Muscle layer of duodenum (tissue), 2 donors: ENCODE measurements around the gene CHAF1A.

Source experiments
- H3K27ac ChIP-seq: one replicate; pipeline ENCODE4 v1.7.0; 2013; ENCODE audit warnings: mild to moderate bottlenecking, low read length
- H3K27me3 ChIP-seq: one replicate; pipeline ENCODE4 v1.7.0; 2013; ENCODE audit warnings: low read depth, mild to moderate bottlenecking, control low read depth, low read length
- H3K36me3 ChIP-seq, 2 donors: one replicate each; pipeline ENCODE4 v1.7.0; 2013; ENCODE audit warnings: low read length in 2 of 2, control low read depth in 1 of 2, mild to moderate bottlenecking in 1 of 2; ENCODE audit not compliant: insufficient read depth in 2 of 2, control insufficient read depth in 1 of 2
- H3K4me1 ChIP-seq, 2 donors: one replicate each; pipeline ENCODE4 v1.7.0; 2013; ENCODE audit warnings: low read length in 2 of 2, mild to moderate bottlenecking in 2 of 2, control low read depth in 1 of 2, moderate library complexity in 1 of 2; ENCODE audit not compliant: insufficient read depth in 2 of 2, control insufficient read depth in 1 of 2
- H3K4me3 ChIP-seq, 2 donors: one replicate each; pipeline ENCODE4 v1.7.0; 2013; ENCODE audit warnings: low read length in 2 of 2, low read depth in 1 of 2, mild to moderate bottlenecking in 1 of 2
- H3K9me3 ChIP-seq, 2 donors: one replicate each; pipeline ENCODE4 v1.7.0; 2013; ENCODE audit warnings: low read length in 2 of 2, control low read depth in 1 of 2, mild to moderate bottlenecking in 1 of 2; ENCODE audit not compliant: control insufficient read depth in 1 of 2
- donor health status: healthy.

CHAF1A gene

GRCh38 chr19:4400135-4400936 is 2.1 kb upstream of the CHAF1A start, which contains the start of gene SH3GL1:
Gene SH3GL1 (minus strand): TSS chr19:4400547. CDS start chr19:4400368, 179 bp downstream.
- peak within 1 kb of the TSS; percentile 77 for H3K27ac ChIP-seq
- H3K4me3 ChIP-seq: peak within 1 kb of the TSS; percentile 84 to 90
- H3K36me3 ChIP-seq: peaks cover 0 to 1% of the 10 kb centered on the region in 2 donors
- H3K9me3 ChIP-seq: no peaks in the 10 kb centered on the region
- peaks cover 6 to 33% of the 10 kb centered on the region in 2 donors for H3K4me1 ChIP-seq
- H3K27me3 ChIP-seq: no peaks in the 10 kb centered on the region

- Histone ChIP-seq H3K27me3 (no peaks in the 10 kb centered on the region), H3K4me1 (peaks cover 6 to 33% of the 10 kb centered on the region in 2 donors), H3K4me3 (peak overlapping the region; percentile 67 to 85), H3K9me3 (no peaks in the 10 kb centered on the region), H3K27ac (peak overlapping the region; percentile 98), H3K36me3 (no peaks in the 10 kb centered on the region)
Measured at GRCh38 chr19:4401769-4402170, 670 bp upstream of the CHAF1A start.

DNA sequence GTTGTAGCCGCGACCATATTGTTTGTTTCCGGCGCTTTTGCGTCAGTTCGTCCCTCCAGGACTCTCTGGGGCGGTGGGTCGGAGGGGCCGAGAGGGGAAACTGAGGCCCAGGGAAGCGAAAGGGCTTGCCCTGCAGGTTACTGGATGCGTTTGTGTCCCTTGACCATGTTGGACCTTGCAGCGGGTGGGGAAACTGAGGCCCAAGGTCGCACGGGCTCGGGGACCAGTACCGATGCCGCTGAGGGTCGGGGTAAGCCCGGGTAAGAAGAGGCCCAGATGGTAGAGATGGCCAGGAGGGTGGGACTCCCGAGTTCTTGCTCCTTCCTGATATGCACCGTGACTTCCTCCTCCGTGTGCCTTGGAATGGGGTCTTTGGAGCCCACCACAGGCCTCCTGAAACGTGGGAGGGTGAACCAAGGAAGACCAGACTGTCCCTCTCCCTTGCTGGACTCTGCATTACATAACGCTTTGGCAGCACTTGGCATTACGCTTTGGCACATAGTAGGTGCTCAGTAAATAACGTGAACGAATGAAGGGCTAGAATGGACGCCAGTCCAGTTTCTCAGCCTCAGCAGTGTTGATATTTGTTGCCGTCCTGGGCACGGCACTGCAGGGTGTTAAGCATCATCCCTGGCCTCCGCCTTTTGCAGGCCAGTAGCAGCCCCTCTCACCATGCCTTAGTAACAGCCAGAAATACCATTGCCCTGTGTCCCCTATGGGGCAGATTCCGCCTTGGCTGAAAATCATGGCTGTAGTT is 743 bp downstream of the CHAF1A start:
- H3K4me3 ChIP-seq: peak overlapping the region; percentile 81 to 85
- H3K9me3 ChIP-seq: no peaks in the 10 kb centered on the region
- no peaks in the 10 kb centered on the region for H3K36me3 ChIP-seq
- no peaks in the 10 kb centered on the region for H3K27me3 ChIP-seq
- H3K4me1 ChIP-seq: peaks cover 6 to 21% of the 10 kb centered on the region in 2 donors
- no peak overlapping the region for H3K27ac ChIP-seq

GRCh38 chr19:4405977-4406376 is 3.5 kb downstream of the CHAF1A start:
- Histone ChIP-seq H3K9me3 (no peaks in the 10 kb centered on the region), H3K4me1 (peaks cover 6 to 9% of the 10 kb centered on the region in 2 donors), H3K4me3 (no peak overlapping the region), H3K27ac (no peak overlapping the region), H3K36me3 (peaks cover 10 to 11% of the 10 kb centered on the region in 2 donors), H3K27me3 (no peaks in the 10 kb centered on the region)

GRCh38 chr19:4406626-4407025 is 4.2 kb downstream of the CHAF1A start:
- Histone ChIP-seq H3K4me3 (no peak overlapping the region), H3K27me3 (no peaks in the 10 kb centered on the region), H3K27ac (no peak overlapping the region), H3K4me1 (peaks cover 6 to 9% of the 10 kb centered on the region in 2 donors), H3K9me3 (no peaks in the 10 kb centered on the region), H3K36me3 (peaks cover 10 to 11% of the 10 kb centered on the region in 2 donors)

DNA sequence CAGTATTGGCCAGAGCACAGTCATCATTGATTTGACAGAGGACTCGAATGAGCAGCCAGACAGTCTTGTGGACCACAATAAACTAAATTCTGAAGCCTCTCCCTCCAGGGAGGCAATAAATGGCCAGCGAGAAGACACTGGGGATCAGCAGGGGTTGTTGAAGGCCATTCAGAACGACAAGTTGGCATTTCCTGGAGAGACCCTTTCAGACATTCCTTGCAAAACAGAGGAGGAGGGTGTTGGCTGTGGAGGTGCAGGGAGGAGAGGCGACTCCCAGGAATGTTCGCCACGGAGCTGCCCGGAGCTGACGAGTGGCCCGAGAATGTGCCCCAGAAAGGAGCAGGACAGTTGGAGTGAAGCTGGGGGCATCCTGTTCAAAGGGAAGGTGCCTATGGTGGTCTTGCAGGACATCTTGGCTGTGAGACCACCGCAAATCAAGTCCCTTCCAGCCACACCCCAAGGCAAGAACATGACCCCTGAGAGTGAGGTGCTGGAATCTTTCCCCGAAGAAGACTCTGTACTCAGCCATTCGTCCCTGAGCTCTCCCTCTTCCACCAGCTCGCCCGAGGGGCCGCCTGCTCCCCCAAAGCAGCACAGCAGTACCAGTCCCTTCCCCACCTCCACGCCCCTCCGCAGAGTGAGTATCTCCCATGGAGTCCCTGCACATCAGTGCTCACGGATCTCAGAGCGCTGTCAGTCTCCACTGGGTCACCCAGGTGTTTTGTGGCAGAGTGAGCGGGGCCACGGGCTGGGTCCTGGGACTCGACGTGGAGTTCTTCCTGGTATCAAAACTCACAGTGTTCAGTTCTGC is 6.9 kb downstream of the CHAF1A start:
- H3K27ac ChIP-seq: no peak overlapping the region
- H3K4me3 ChIP-seq: no peak overlapping the region
- no peaks in the 10 kb centered on the region for H3K9me3 ChIP-seq
- H3K27me3 ChIP-seq: no peaks in the 10 kb centered on the region
- no peaks in the 10 kb centered on the region for H3K4me1 ChIP-seq
- H3K36me3 ChIP-seq: peaks cover 10 to 17% of the 10 kb centered on the region in 2 donors

DNA sequence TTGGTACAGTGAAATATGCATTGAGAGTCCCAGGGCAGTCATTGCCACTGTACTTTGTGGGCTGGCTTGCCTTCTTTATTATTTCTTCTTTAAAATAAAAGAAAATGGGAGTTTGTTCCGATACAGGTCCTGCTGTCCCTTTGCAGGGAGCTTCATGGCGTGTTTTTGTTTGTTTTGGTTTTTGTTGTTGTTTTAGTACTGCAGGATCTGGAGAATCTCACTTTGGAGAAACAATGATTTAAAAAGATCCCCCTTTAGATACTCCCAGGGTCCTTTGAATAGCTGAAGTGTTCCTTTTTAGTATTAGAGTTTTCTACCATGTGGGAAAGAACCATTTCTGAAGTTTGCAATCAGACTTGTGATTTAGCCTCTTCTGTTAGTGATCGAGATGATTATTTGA is 11.1 kb downstream of the CHAF1A start:
- Histone ChIP-seq H3K27ac (no peak overlapping the region), H3K36me3 (peaks cover 10 to 17% of the 10 kb centered on the region in 2 donors), H3K9me3 (no peaks in the 10 kb centered on the region), H3K4me1 (peaks cover 0 to 7% of the 10 kb centered on the region in 2 donors), H3K27me3 (no peaks in the 10 kb centered on the region), H3K4me3 (no peak overlapping the region)

GRCh38 chr19:4414144-4414799 is 11.8 kb downstream of the CHAF1A start:
- Histone ChIP-seq H3K9me3 (no peaks in the 10 kb centered on the region), H3K27me3 (no peaks in the 10 kb centered on the region), H3K27ac (no peak overlapping the region), H3K36me3 (peaks cover 5 to 14% of the 10 kb centered on the region in 2 donors), H3K4me3 (no peak overlapping the region), H3K4me1 (peaks cover 0 to 7% of the 10 kb centered on the region in 2 donors)

GRCh38 chr19:4414800-4415321 is 12.4 kb downstream of the CHAF1A start:
- H3K9me3 ChIP-seq: no peaks in the 10 kb centered on the region
- H3K36me3 ChIP-seq: peaks cover 2 to 9% of the 10 kb centered on the region in 2 donors
- H3K4me3 ChIP-seq: no peak overlapping the region
- H3K27ac ChIP-seq: no peak overlapping the region
- peaks cover 0 to 7% of the 10 kb centered on the region in 2 donors for H3K4me1 ChIP-seq
- no peaks in the 10 kb centered on the region for H3K27me3 ChIP-seq

DNA sequence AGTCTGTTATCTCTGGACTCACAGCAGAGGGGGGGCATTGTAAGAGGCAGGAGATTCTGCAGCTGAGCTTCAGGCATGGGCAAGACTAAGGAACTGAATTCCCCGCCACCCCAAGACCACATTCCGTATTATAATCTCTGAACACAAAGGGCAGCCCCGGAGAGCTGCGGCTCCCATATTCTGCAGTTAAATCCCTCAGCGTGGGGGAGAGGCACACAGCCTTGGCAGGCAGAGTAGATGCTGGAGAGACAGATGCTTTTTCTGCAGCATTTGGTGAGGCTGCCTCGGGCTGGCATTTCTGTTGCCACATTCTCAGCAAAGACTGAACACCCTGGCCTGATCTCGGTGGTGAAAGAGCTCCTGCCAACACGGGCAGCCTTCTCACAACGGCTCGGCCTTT is 12.9 kb downstream of the CHAF1A start:
- Histone ChIP-seq H3K36me3 (peaks cover 0 to 6% of the 10 kb centered on the region in 2 donors), H3K9me3 (no peaks in the 10 kb centered on the region), H3K4me3 (no peak overlapping the region), H3K27ac (no peak overlapping the region), H3K27me3 (no peaks in the 10 kb centered on the region), H3K4me1 (peaks cover 0 to 7% of the 10 kb centered on the region in 2 donors)
